Measurements from ENCODE around the gene CARNS1.

- TF ChIP-seq, protein P1, sequence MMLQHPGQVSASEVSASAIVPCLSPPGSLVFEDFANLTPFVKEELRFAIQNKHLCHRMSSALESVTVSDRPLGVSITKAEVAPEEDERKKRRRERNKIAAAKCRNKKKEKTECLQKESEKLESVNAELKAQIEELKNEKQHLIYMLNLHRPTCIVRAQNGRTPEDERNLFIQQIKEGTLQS (IDR thresholded peaks at IDR 0.05), result no peak
- TF ChIP-seq YY1 (IDR thresholded peaks at IDR 0.05), result no peak
- no peak for TF ChIP-seq SP1 (IDR thresholded peaks at IDR 0.05)
- TF ChIP-seq, protein P2, sequence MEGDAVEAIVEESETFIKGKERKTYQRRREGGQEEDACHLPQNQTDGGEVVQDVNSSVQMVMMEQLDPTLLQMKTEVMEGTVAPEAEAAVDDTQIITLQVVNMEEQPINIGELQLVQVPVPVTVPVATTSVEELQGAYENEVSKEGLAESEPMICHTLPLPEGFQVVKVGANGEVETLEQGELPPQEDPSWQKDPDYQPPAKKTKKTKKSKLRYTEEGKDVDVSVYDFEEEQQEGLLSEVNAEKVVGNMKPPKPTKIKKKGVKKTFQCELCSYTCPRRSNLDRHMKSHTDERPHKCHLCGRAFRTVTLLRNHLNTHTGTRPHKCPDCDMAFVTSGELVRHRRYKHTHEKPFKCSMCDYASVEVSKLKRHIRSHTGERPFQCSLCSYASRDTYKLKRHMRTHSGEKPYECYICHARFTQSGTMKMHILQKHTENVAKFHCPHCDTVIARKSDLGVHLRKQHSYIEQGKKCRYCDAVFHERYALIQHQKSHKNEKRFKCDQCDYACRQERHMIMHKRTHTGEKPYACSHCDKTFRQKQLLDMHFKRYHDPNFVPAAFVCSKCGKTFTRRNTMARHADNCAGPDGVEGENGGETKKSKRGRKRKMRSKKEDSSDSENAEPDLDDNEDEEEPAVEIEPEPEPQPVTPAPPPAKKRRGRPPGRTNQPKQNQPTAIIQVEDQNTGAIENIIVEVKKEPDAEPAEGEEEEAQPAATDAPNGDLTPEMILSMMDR (IDR thresholded peaks at IDR 0.05; ENCODE audit: low read depth, low read length, missing input control), result no peak
- no peak for TF ChIP-seq REST (IDR thresholded peaks at IDR 0.05)
Measured at GRCh38 chr11:67398661-67399563, 16.6 kb upstream of the CARNS1 start.

All from liver (tissue), 3 donors.